NCI-H82 (cell line): ENCODE data around the gene RREB1.

Experiments used
- DNase-seq: peaks from one replicate; lab custom pipeline; 2025; lab: John Stamatoyannopoulos, UW

Gene RREB1

DNA sequence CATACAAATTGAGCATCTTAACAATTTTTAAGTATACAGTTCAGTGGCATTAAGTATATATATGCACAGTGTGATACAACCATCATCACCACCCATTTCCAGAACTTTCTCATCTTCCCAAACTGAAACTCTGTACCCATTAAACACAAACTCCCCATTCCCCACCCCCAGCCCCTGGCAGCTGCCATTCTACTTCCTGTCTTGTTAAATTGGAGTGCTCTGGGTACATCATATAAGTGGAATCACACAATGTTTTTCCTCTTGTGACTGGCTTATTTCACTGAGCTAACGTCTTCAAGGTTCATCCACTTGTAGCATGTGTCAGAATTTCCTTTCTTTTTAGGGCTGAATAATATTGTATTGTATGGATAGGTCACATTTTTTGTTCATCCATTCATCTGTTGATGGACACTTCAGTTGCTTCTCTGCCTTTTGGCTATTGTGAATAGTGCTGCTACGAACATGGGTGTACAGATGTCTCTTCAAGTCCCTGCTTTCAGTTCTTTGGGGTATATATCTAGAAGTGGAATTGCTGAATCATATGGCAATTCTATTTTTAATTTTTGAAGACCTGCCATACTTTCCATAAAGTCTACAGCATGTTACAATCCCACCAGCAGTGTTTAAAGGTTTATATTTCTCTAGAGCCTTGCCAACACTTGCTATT lies 19.6 kb upstream of the RREB1 start:
- DNase-seq = no peak

DNA sequence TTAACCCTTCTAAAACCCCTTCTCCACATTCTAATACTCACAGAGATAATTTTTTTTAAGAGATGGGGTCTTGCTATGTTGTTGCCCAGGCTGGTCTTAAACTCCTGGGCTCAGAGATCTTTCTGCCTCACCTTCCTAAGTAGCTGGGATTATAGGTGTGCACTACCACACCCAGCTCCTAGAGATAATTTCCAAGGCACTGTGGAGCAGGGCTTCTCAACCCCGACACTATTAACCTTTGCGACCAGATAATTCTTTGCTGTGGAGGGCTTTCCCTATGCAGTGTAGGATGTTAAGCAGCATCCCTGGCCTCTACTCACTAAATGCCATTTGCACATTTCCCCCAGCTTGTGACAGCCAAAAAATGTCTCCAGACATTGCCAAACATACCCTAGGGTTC lies 8.8 kb upstream of the RREB1 start:
- no peak for DNase-seq

DNA sequence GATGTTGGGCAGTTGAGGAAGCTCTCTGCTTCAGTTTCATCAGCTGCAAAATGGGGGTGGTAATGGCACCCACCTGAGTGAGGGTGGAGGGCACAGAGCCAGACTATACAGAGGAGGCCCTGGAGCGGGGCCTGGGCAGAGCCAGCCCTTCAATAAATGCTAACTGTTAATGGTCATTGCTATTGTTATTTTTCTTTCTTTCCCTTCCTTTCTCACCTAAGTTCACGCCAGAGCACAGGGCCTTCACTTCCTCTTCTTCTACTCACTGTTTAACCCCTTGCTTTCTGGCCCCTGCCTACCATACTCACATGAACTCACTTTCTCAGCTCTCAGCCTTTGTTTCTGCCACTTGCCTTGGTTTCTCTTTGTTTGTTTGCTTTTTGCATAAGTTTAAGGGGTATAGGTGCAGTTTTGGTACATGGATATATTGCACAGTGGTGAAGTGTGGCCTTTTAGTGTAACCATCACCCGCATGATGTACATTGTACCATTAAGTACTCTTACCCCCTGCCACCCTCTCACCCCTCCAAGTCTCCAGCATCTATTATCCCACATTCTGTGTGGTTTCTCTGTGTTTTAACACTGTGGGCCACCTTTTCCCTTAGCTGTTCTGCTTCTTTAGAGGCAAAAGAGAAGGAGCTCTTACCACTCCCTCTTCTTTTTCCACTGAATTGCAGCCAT lies 7.5 kb upstream of the RREB1 start:
- DNase-seq = no peak

DNA sequence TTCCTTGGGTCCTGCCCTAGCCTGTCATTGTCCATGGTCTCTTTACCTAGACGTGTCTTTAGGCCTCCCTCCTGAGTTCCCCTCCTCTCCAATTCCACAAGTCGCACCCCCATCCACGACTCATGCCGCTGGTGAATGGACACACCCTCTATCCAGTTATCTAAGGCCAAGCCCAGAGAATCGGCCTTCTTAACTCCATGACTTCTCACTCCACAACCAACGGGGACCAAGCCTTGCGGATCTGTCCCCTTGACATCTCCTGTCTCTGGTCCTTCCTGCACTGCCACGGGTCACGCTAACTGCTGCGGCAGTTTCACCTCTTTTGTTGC lies 7.0 kb upstream of the RREB1 start:
- DNase-seq = no peak

DNA sequence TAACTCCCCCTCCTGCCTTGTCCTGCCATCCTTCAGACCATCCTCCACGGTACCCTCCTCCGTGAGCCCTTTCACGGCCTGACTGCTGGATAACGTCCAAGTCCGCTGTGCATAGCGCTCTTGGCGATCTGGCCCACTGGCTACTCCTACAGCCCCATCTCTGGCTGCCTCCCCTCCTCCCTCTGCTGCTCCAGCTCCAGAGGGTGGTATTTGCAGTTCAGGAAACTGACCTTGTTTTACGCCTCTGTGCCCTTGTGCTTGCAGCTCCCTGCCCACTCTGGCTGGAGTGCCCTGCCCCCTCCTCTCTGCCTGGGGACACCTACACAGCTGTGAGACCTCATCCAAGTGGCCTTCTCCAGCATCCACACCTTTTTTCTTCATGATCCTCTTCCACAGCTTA lies 6.5 kb upstream of the RREB1 start:
- DNase-seq = no peak

DNA sequence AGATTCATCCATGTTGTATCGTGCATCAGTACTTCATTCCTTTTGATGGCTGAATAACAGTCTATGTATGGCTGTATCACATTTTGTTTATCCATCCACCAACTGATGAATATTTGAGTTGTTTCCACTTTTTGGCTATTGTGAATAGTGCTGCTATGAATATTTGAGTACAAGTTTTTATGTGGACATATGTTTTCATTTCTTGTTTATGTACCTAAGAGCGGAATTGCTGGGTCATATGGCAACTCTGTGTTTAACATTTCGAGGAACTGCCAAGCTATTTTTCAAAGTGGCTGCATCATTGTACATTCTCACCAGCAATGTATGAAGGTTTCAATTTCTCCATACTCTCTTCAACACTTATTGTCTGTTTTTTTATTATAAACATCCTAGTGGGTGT lies 3.0 kb upstream of the RREB1 start:
- DNase-seq = no peak

DNA sequence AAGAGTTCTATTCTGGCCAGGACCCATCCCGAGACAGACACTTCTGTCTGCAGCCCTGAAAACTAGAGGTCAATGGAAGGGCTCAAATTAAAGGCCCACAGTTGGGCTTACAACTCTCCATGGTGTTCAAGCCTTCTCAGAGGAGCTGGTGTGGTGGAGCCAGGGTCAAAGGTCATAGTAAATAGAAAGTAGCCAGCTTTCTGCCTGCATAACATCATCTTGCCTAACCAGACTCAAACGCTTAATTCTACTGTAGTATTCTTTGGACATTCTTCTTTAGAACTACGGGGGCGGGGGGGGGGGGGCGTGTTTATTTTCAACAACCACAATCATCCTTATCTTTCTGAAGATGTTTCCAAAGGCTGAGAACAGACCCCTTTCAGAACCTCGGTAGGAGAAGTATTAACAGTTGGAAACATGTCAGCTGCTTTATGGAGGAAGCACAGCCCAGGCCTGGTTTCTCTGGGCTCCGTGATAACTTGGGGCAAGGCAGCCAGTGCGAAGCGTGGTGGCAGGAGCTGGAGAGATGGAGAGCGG lies 1.5 kb upstream of the RREB1 start:
- DNase-seq = no peak

DNA sequence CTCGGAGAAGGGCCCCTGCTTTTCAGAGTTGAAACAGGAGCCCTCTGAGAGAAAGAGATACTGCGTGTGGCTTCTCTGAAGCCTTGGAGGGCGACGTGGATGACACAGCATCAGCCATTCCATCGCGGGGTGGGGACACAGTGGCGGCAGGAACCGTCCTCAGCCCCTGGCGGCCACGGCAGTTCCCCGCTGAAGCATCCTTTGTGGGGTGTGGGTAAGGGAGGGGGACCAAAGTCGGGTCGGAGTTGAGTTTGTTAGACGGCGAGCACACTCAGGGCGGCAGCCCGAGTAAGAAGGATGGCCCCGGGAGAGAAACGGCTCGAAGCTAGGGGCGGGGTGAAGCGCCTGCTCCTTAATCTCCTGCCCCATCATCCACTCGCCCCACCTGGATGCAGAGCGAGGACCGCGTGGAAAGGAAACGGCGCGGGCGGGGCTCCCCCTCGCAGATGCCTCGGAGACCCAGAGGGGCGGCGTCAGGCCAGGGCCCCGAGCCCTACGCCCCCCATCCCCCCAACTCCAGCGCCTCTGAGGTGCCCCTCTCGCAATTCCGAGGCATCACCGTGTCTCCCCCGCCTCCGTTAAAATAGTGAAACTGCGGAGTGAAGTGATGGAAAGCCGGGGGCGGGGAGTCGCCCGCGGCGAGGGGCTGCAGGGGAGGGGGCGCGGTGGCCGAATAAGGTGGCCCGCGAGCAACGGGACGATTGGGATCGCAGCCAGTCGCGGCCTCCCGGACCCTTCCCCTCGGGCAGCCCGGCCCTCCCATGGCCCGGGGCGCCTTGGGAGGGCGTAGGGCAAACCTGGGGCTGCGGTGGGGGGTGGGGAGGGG lies 796 bp upstream of the RREB1 start:
- peak; percentile 79 for DNase-seq

DNA sequence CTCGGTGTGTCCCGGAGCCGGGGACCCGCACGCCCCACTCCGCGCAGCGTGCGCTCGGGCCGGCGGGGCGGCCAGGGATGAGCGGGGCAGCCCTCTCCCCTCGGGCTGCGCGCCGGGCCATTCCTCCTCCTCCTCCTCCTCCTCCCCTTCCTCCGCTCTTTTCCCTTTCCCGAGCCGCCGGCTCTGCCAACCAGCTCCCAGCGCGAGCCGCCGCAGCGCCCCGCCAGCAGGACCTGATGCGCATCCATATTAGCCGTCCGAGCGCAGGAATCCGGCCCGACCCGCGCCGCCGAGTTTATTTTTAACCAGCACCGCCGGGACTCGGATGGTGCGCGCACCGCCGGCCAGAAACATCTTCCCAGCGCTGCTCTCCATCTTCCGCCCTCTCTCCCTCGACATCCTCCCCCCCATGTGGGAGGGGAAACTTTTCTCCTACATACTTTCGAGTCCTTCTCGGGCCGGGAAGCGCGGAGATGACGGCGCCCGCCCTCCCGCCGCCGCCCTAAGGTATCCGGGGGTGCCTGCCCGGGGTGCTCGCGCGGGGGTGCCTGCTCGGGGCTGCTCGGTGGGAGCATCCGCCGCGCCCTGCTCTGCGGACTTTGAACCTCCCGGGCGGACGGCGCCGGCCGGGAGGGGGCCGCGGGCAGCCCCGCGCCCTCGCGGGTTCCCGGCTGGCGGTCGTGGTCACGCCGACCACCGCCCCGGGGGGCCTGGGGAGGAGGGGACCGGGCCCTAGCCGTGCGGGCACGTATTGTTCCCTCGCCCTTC lies 619 bp downstream of the RREB1 start:
- DNase-seq = peak; percentile 63

DNA sequence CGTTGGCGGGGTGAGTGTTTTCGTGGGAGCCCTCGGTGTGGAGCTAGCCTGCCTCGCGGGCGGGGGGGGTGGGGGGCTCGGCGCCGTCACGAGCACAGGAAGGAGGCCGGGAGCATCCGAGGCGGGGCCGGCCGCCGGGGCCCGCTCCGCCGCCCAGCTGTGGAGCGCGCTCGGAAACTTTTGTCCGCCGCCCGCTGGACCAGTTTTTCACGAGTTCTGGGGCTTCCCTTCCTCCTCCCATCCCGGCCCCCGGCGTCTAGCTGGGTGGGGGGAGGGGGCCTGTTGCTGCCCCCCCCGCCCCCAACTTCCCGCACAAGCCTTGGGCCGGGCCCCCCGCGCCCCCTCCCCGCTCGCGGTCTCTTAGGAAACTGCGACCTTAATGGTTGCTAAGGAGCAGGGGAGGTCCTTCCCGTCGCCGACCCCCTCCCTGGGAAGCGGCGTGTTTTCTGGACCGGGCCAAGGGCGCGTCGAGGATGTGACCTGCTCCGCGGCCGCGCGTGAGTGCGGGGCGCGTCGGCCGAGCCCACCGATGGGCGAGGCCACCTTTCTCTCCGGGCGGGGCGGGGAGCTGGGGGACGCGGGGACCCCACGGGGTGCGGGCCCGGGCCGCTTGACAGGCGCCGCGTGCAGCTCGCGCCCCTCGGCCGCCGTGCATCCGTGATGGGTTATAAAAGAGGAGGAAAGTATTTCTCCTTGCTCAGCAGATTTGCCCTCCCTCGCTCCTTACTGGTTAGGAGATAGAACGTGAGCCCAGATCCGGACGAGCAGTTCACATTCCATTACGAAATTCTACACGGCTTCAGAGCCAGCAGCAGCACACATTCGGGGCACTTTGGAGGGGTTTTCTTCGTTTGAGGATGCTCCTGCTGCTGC lies 1.4 kb downstream of the RREB1 start:
- peak; percentile 71 for DNase-seq

DNA sequence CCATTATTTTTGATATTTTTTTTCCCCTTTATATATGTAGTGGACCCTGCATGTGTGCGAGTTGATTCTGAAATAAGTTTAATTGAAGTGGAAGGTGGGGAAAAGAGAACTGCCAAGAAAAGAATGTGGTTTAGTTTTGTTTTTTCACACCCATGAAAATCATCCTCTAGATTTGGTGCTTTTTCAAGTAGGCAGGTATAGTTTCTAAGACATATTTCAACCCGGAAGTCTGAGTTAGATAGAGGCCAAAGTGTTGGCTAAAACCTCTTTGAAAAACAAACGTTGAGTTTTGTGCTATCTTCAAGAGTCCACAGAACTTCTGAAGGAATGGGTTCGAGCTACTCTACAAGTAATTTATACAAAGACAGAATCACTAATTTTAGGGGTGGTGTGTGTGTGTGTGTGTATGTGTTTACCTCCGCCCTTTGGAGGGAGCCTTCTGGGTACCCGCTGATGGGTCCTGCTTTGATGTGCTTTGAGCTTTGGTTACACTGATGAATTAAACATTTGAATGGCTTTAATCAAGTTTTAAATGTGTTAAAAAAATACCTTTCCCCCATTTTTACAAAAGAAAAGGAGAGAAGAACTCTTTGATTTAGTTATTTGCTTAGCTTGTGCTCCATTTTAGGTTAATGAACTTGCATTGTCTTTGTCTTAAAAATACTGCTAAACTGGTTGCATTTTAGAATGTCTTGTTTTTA lies 2.5 kb downstream of the RREB1 start:
- no peak for DNase-seq

DNA sequence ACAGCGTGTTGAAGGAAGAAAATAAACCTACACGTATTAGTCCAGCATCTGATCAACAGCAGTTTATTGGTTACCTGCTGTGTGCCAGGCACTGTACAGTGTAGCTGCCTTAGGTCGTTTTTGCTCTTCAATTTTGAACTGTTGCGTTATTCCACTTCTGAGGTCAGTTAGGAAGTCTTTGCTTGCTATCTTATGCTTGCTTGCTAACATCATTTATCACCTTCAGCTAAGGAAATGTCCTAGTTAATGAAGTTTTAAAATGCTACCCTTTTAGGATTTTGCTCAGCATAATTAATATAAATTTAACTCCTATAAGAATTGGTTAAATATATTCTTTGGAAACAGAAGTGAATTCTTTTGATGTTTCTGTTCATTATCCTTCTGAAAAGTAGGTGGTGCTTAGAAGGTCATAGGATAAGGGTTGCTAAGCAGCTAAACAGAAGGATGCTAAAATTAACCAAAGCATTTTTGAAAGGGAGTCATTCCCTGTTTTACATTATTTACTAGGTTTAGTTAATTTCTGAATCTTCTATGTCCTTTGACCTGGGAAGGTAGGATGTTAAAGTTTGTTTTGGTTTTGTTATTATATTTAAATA lies 3.4 kb downstream of the RREB1 start:
- no peak for DNase-seq

DNA sequence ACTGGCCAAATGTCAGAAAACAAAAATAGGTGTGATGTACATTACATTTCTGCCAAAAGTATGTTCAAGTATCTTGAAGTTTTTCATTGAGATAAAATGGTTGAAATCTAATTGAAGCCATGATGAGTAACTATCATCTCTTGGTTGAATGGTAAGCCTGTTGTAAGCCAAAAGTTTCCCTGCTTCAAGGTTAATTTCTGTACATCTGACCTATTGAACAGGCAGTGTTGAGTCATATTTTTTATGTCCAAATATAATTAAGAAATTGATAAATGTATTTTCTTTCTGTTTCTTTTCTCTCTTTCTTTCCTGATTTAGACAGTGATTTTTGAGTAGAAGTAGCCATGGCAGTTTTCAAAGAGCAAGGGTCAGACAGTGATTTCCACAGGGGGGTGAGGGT lies 4.4 kb downstream of the RREB1 start:
- DNase-seq = no peak

DNA sequence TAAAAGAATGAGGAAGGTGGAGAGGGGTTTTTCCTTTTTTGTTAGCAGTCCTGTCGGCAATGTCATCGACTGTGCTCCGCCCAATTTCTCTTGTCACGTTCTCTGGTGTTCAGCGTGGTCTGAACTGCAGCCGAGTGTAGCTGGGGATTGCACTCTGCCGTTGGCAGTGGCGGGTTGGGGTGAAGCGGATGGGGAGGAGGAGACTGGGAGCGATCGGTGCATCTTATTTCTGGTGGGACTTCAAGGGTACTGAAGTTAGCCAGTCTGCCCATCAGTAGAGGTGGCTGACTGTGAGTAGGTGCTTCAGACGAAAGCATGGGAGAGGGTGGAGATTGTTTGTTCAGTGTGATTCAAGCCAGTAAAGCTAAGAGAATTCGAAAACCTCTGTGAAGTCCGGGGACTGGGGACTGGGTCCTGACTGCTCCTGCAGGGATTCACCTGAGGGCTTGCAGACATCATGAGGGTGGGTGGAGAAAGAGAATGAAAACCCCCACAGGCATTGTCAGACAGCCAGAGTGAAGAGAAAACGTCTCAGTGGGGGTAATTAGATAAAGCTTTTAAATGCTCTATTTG lies 5.1 kb downstream of the RREB1 start:
- no peak for DNase-seq

DNA sequence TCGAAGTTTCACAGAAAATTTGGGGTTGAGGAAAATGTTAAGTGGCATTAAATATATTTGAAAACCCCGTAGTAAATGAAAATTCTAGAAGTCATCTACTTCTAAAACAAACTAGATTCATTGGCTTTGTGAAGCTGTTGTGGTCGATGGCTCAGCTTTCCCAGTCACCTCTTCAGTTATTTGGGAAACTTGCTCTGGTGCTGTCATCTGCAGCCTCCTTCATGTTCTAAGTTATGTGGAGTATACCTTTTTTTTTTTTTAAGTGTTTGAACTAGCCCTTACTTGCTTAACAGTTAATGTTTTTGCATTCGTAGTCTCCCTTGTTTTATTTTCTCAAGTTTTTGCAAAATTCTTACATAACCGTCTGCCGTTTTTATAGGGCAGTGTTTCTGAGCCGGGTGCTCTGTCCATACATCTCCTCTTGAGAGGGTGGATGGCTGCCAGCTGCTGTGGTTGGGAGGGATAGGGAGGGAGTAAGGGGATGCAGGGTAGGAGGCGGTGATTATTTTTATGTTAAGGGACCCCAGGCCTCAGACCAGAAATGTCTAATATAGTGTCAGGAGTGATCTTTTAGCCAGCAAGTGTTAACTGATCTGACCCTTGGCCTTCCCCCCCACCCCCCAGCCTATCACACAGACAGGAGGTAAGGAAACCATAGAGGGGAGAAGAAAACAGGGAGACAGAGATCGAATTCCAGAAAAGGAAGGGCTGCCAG lies 7.1 kb downstream of the RREB1 start:
- DNase-seq = no peak

DNA sequence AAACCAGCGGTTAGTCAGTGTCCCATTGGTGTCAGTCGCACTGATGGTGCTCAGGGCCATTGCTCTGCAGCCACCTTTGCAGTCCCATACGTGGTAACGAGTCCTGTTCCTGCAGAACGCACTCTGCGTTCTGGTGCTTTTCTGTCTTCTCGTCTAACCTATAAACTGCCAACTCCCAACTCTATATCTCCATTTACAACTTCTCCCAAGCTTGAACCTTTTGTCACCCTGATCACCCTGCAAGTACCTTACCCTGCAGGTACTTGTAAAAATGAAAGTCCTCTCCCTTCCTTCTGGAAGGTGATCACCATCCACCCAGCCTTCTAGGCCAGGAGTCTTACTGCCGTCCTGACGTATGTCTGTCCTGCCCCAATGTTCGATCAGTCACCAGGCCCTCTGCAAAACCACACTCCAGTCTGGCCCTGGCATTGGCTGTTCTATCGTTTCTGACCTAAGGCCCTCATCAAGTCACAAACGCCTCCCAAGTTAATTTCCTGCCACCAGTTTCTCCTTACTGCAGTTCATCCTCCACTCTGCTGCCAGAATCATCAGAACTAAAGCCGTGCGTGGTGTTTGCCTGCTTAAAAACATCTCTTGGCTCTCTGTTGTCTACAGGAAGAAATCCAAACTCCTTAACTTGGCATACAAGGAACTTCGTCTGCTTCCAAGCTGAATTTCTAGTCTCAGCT lies 7.9 kb downstream of the RREB1 start:
- no peak for DNase-seq

DNA sequence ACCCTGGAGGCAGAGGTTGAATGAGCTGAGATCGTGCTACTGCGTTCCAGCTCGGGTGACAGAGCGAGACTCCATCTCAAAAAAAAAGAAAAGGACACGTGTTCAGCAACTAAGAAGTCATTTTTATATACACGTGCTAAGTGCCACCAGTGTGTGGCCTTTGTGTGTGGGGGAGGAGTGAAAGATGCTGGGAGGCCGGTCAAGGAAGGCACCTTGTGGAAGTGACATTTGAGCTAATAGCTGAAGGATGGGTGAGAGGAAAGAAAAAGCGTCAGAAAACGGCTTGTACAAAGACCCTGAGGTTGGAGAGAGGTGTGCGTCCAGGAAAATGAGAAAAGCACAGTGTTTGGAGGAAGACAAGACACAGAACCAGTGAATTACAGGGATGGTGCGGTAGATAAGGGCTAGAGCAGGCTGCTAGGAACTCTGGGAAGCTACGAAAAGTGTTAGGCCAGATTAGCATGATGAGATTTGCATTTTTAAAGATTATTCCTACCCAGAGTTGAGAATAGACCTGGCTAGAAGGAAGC lies 11.6 kb downstream of the RREB1 start:
- DNase-seq = peak; percentile 66

DNA sequence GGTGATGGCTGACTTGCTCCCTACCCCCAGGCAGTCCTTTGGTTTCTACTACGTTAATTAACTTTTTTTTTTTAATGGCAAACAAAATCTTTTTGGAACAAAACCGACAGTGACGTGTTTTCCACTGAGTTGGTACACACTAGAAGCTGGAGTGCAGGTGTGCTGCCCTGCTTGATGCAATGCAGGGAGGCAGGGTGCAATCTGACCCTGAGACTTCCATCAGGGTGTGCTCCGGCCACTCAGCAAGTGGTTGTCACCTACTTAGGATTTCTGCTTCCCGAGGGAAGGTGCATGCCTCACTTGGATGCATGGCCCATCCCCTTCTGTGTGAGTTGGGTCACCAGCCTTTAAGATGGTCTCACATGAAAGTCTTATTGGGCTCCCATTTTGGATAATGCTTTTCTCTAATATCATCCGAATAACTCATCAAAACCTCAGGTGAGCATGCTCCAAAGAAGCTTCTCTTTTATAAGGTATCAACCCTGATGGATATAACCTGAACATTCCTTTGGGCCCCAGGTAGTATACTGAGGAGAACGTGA lies 14.0 kb downstream of the RREB1 start:
- no peak for DNase-seq
